PFSK-1 (cell line): ENCODE data around the gene TMEM229A.

Source experiments
- FOXP2 ChIP-seq: optimal IDR thresholded peaks from 2 replicates; pipeline ENCODE3; 2011; ENCODE audit warnings: borderline replicate concordance, control low read depth, inconsistent platforms; ENCODE audit not compliant: insufficient read depth; ENCODE audit errors: extremely low read length, extremely low read depth
- POLR2AphosphoS5 ChIP-seq: IDR thresholded peaks from 2 replicates; pipeline ENCODE4 v1.6.1; 2012; ENCODE audit warnings: low read depth, mild to moderate bottlenecking, control low read depth, low read length, moderate library complexity
- SIN3A ChIP-seq: IDR thresholded peaks from 2 replicates; pipeline ENCODE4 v1.6.1; 2012; ENCODE audit warnings: mild to moderate bottlenecking, low read length, moderate library complexity, borderline replicate concordance; ENCODE audit not compliant: insufficient read depth
- TAF1 ChIP-seq: IDR thresholded peaks from 2 replicates; pipeline ENCODE4 v1.6.1; 2012; ENCODE audit warnings: low read length, control low read depth, borderline replicate concordance; ENCODE audit not compliant: insufficient read depth
- TF ChIP-seq, protein P1 (sequence below), 2 experiments: IDR thresholded peaks; 2 replicates each; pipeline versions ENCODE4 v1.6.1 to v1.8.0; 2011 to 2012; ENCODE audit warnings: low read depth in 2 of 2, low read length in 2 of 2, control low read depth in 1 of 2, inconsistent platforms in 1 of 2, mild to moderate bottlenecking in 1 of 2, moderate library complexity in 1 of 2; ENCODE audit not compliant: insufficient read depth in 1 of 2

TMEM229A gene

DNA sequence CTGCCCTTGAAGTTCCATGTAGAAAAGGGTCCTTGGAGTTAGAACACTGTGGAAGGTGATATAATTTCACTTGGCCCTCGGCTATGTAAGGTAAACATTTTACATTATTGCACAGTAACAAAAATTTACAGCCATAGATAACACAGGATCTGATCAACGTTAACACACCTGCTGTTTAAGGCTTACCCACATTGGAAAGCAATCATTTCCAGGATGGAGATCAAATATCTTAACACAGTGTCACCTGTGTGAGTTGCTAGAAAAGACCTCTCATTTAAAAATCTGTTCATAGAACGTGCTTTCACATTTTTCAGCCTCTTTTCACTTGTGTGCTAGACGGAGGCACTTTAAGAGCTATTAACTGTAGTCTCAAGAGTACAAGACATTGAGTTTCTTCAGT, 1.9 kb downstream of the TMEM229A start:
- TF ChIP-seq TAF1 (no peak), FOXP2 (no peak), POLR2AphosphoS5 (no peak), SIN3A (no peak)
- TF ChIP-seq, protein P1, sequence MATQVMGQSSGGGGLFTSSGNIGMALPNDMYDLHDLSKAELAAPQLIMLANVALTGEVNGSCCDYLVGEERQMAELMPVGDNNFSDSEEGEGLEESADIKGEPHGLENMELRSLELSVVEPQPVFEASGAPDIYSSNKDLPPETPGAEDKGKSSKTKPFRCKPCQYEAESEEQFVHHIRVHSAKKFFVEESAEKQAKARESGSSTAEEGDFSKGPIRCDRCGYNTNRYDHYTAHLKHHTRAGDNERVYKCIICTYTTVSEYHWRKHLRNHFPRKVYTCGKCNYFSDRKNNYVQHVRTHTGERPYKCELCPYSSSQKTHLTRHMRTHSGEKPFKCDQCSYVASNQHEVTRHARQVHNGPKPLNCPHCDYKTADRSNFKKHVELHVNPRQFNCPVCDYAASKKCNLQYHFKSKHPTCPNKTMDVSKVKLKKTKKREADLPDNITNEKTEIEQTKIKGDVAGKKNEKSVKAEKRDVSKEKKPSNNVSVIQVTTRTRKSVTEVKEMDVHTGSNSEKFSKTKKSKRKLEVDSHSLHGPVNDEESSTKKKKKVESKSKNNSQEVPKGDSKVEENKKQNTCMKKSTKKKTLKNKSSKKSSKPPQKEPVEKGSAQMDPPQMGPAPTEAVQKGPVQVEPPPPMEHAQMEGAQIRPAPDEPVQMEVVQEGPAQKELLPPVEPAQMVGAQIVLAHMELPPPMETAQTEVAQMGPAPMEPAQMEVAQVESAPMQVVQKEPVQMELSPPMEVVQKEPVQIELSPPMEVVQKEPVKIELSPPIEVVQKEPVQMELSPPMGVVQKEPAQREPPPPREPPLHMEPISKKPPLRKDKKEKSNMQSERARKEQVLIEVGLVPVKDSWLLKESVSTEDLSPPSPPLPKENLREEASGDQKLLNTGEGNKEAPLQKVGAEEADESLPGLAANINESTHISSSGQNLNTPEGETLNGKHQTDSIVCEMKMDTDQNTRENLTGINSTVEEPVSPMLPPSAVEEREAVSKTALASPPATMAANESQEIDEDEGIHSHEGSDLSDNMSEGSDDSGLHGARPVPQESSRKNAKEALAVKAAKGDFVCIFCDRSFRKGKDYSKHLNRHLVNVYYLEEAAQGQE (IDR thresholded peaks at IDR 0.05; ENCODE audit: insufficient read depth in 1 of 2, low read depth in 2 of 2, low read length in 2 of 2), result no peak

- TF ChIP-seq, protein P1 (IDR thresholded peaks at IDR 0.05; ENCODE audit: insufficient read depth in 1 of 2, low read depth in 2 of 2, low read length in 2 of 2), result no peak
- TF ChIP-seq POLR2AphosphoS5 (no peak), FOXP2 (no peak), SIN3A (no peak), TAF1 (no peak)
Observed at GRCh38 chr7:124029396-124030188, 3.3 kb downstream of the TMEM229A start.

- no peak for TF ChIP-seq FOXP2
- TF ChIP-seq, protein P1 (IDR thresholded peaks at IDR 0.05; ENCODE audit: insufficient read depth in 1 of 2, low read depth in 2 of 2, low read length in 2 of 2), result no peak
- no peak for TF ChIP-seq TAF1
- TF ChIP-seq POLR2AphosphoS5, result no peak
- no peak for TF ChIP-seq SIN3A
Observed at GRCh38 chr7:124027236-124027635, 5.6 kb downstream of the TMEM229A start.

DNA sequence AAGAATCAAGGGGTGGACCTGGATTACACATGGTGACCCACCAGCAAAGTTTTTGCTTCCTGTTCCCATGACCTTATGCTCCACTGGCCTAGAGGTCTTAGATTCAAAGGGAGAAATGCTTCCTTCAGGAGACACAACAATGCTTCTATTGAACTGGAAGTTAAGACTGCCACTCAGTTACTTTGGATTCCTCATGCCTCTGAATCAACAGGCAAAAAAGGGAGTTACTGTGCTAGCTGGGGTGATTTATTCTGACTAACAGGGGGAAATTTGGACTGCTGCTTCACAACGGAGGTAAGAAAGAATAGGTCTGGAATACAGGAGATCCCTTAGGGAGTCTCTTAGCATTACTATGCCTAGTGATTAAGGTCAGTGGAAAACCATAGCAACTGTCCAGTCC, 10.3 kb downstream of the TMEM229A start:
- TF ChIP-seq FOXP2, result no peak

DNA sequence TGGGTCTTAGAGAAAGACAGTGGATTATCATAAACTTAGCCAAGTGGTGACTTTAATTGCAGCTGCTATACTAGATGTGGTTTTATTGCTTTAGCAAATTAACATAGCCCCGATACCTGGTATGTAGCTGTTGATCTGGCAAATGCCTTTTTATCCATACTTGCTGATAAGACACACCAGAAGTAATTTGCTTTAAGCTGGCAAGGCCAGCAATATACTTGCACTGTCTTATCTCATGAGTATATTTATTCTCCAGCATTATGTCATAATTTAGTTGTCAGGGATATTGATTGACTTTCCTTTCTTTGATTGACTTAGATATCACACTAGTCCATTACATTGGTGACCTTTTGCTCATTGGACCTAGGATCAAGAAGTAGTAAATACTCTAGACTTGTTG, 12.8 kb downstream of the TMEM229A start:
- TF ChIP-seq FOXP2 (no peak), POLR2AphosphoS5 (no peak), SIN3A (no peak), TAF1 (no peak)
- TF ChIP-seq, protein P1 (IDR thresholded peaks at IDR 0.05; ENCODE audit: insufficient read depth in 1 of 2, low read depth in 2 of 2, low read length in 2 of 2), result no peak
